Measurements from ENCODE around the gene DNAJA1. TPM values are rescaled to one million over a fixed set of nuclear protein-coding genes. Genes with fewer than 3 reads are reported as not detected.

DNAJA1 gene
- polyA plus RNA-seq (106 to 169 TPM (median 118 TPM) in 3 replicates), polyA minus RNA-seq (32.8 to 79.8 TPM (median 42.7 TPM) in 3 replicates)
- polyA plus RNA-seq (2011; ENCODE audit: low read depth): 448 TPM
- polyA plus RNA-seq (2011; cell fraction: cytosol; rRNA removed): 76.2 and 139 TPM in 2 replicates
- 69.9 and 114 TPM in 2 replicates for polyA plus RNA-seq (2011; cell fraction: nucleus; rRNA removed)
- 130 and 160 TPM in 2 replicates for polyA plus RNA-seq (2012; ENCODE audit: low replicate concordance)
- polyA minus RNA-seq (2011; cell fraction: cytosol; rRNA and poly(A)+ RNA removed): 67.1 TPM
- 35.7 and 52.9 TPM in 2 replicates for polyA minus RNA-seq (2011; cell fraction: nucleus; rRNA and poly(A)+ RNA removed)

DNA sequence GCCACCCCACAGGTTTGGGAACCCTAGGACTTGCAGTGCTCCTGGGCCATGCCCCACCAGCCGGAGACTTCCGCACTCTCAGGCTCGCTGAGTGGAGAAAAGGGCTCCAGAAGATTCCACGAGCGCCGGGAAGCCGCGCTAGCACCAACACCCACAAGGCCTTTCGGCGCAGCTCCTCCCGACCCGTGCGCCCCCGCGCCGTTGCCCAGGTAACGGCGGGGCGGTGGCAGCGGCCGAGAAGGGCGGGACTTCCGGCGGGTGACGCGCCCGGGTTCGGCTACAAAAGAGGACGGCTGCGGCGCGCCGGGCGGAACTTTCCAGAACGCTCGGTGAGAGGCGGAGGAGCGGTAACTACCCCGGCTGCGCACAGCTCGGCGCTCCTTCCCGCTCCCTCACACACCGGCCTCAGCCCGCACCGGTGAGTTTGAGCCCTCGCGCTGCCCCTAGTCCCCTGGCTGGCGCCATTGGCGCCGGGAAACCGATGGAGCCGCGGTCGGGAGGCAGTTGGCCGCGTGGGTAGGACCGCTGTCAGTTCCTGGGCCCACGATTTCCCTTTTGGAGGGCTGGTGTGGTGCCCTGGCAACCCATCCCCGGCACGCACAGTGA, at the start of gene DNAJA1:
TSS of gene DNAJA1 (plus strand) at position 308 of the 606 bp plus-strand sequence. CDS start 1,212 bp downstream, outside the sequence.
- H2AFZ ChIP-seq (ENCODE audit: control insufficient read depth, low read length): peak within 1 kb of the TSS; percentile 79
- H3K27me3 ChIP-seq (ENCODE audit: control insufficient read depth, extremely low read depth, insufficient read depth, low read length): no peaks in the 10 kb centered on the region
- peak within 1 kb of the TSS; percentile 97 for H3K9ac ChIP-seq (ENCODE audit: control insufficient read depth, extremely low read depth, insufficient read depth, low read length)
- H3K27ac ChIP-seq (ENCODE audit: control insufficient read depth, insufficient read depth, low read length): peak within 1 kb of the TSS; percentile 93
- no peaks in the 10 kb centered on the region for H3K9me1 ChIP-seq (ENCODE audit: control insufficient read depth, extremely low read depth, insufficient read depth, low read length)
- H3K4me1 ChIP-seq (ENCODE audit: control insufficient read depth, extremely low read depth, insufficient read depth, low read length): peaks cover 47% of the 10 kb centered on the region
- no peaks in the 10 kb centered on the region for H3K9me3 ChIP-seq (ENCODE audit: control insufficient read depth, low read depth, low read length)
- peak within 1 kb of the TSS; percentile 94 to 97 (median 95) for H3K4me3 ChIP-seq (ENCODE audit: control insufficient read depth in 2 of 3, extremely low read depth in 1 of 3, insufficient read depth in 2 of 3, low read depth in 1 of 3, low read length in 3 of 3)
- no peak for TF ChIP-seq CTCF (optimal IDR thresholded peaks at IDR 0.05 in 1 of 3, IDR thresholded peaks at IDR 0.05 in 1 of 3, conservative IDR thresholded peaks at IDR 0.05 in 1 of 3; ENCODE audit: extremely low read depth in 1 of 3, insufficient read depth in 2 of 3, low read length in 3 of 3)
- H3K36me3 ChIP-seq (ENCODE audit: control insufficient read depth in 2 of 2, extremely low read depth in 1 of 2, insufficient read depth in 2 of 2, low read length in 2 of 2): peaks cover 9 to 36% of the 10 kb centered on the region in 2 experiments
- no peak for DNase-seq (ENCODE audit: low read depth, low spot score)
- peak within 1 kb of the TSS; percentile 100 for H3K4me2 ChIP-seq (ENCODE audit: control insufficient read depth, extremely low read depth, insufficient read depth, low read depth, low read length)
- H3K79me2 ChIP-seq (ENCODE audit: control insufficient read depth, insufficient read depth, low read length): peaks cover 95% of the 10 kb centered on the region
- H4K20me1 ChIP-seq (ENCODE audit: control insufficient read depth, extremely low read depth, insufficient read depth, low read length): peaks cover 2% of the 10 kb centered on the region
- dilution Hi-C loops (cut with MboI; ENCODE audit: extremely low pct_ligation_motif_present, low sequenced_read_pairs): no loop called here
- no peak for FAIRE-seq

- TF ChIP-seq CTCF (optimal IDR thresholded peaks at IDR 0.05 in 1 of 3, IDR thresholded peaks at IDR 0.05 in 1 of 3, conservative IDR thresholded peaks at IDR 0.05 in 1 of 3; ENCODE audit: extremely low read depth in 1 of 3, insufficient read depth in 2 of 3, low read length in 3 of 3) (no peak), EZH2 (IDR thresholded peaks at IDR 0.05; ENCODE audit: low read length) (no peak)
- H4K20me1 ChIP-seq (ENCODE audit: control insufficient read depth, extremely low read depth, insufficient read depth, low read length): no peaks in the 10 kb centered on the region
- FAIRE-seq: no peak
- H3K4me1 ChIP-seq (ENCODE audit: control insufficient read depth, extremely low read depth, insufficient read depth, low read length): no peaks in the 10 kb centered on the region
- H3K36me3 ChIP-seq (ENCODE audit: control insufficient read depth in 2 of 2, extremely low read depth in 1 of 2, insufficient read depth in 2 of 2, low read length in 2 of 2): peaks cover 21 to 31% of the 10 kb centered on the region in 2 experiments
- no peaks in the 10 kb centered on the region for H3K9me1 ChIP-seq (ENCODE audit: control insufficient read depth, extremely low read depth, insufficient read depth, low read length)
- H3K9me3 ChIP-seq (ENCODE audit: control insufficient read depth, low read depth, low read length): no peaks in the 10 kb centered on the region
- no peak for DNase-seq (ENCODE audit: low read depth, low spot score)
- no peaks in the 10 kb centered on the region for H3K79me2 ChIP-seq (ENCODE audit: control insufficient read depth, insufficient read depth, low read length)
- dilution Hi-C loops (cut with MboI; ENCODE audit: extremely low pct_ligation_motif_present, low sequenced_read_pairs): no loop called here
- H3K27ac ChIP-seq (ENCODE audit: control insufficient read depth, insufficient read depth, low read length): no peak overlapping the region
- no peak overlapping the region for H3K9ac ChIP-seq (ENCODE audit: control insufficient read depth, extremely low read depth, insufficient read depth, low read length)
- no peak overlapping the region for H2AFZ ChIP-seq (ENCODE audit: control insufficient read depth, low read length)
- H3K27me3 ChIP-seq (ENCODE audit: control insufficient read depth, extremely low read depth, insufficient read depth, low read length): no peaks in the 10 kb centered on the region
- H3K4me3 ChIP-seq (ENCODE audit: control insufficient read depth in 2 of 3, extremely low read depth in 1 of 3, insufficient read depth in 2 of 3, low read depth in 1 of 3, low read length in 3 of 3): no peak overlapping the region
- H3K4me2 ChIP-seq (ENCODE audit: control insufficient read depth, extremely low read depth, insufficient read depth, low read depth, low read length): no peak overlapping the region
These were observed 47.0 kb upstream of the DNAJA1 start for GRCh38 chr9:32978051-32978450.

Data from keratinocyte (primary cell).